CD4-positive, alpha-beta T cell treated with Interleukin-17A for 1 hour (primary cell): ENCODE data around the gene TUSC2.
"Not testable (repeated sequence)": the region's sequence is repeated elsewhere in the genome, so short reads cannot be mapped to it uniquely, and the experiment has no call there.

Experiments
- DNase-seq: peaks from one replicate; pipeline ENCODE4 v3.0.0-alpha.2; 2020

Gene TUSC2

GRCh38 chr3:50316657-50317242 is 11.3 kb downstream of the TUSC2 start:
- peak; percentile 81 for DNase-seq

GRCh38 chr3:50314816-50315215 is 13.2 kb downstream of the TUSC2 start:
- DNase-seq = no peak

GRCh38 chr3:50314342-50314741 is 13.7 kb downstream of the TUSC2 start:
- no peak for DNase-seq

GRCh38 chr3:50312041-50312440 is 16.0 kb downstream of the TUSC2 start:
- not testable (repeated sequence) for DNase-seq

GRCh38 chr3:50304601-50305000 is 23.4 kb downstream of the TUSC2 start:
- DNase-seq = no peak

- DNase-seq = no peak
Observed at GRCh38 chr3:50303013-50303815, 24.8 kb downstream of the TUSC2 start, which contains the start of gene HYAL1. HYAL1 (minus strand) TSS chr3:50303574; CDS start chr3:50302956, 618 bp downstream.

GRCh38 chr3:50302095-50303012 is 25.7 kb downstream of the TUSC2 start:
- no peak for DNase-seq

GRCh38 chr3:50300681-50301254 is 27.3 kb downstream of the TUSC2 start:
- DNase-seq = no peak

- peak; percentile 36 for DNase-seq
Observed at GRCh38 chr3:50299929-50300680, 27.9 kb downstream of the TUSC2 start.

GRCh38 chr3:50299638-50299928 is 28.4 kb downstream of the TUSC2 start:
- DNase-seq = no peak

GRCh38 chr3:50298836-50299637 is 29.0 kb downstream of the TUSC2 start, which contains the start of the genes HYAL3 and NAA80:
HYAL3 (minus strand) TSS chr3:50299405; CDS start chr3:50295602, 3,803 bp downstream.
NAA80 (minus strand) TSS chr3:50299405; CDS start chr3:50297463, 1,942 bp downstream.
- DNase-seq = peak; percentile 100

GRCh38 chr3:50297896-50298725 is 29.9 kb downstream of the TUSC2 start:
- no peak for DNase-seq

- DNase-seq = no peak
Observed at GRCh38 chr3:50297384-50297775, 30.6 kb downstream of the TUSC2 start.

GRCh38 chr3:50296721-50297383 is 31.2 kb downstream of the TUSC2 start:
- no peak for DNase-seq

GRCh38 chr3:50295553-50296431 is 32.2 kb downstream of the TUSC2 start:
- DNase-seq = no peak

GRCh38 chr3:50294492-50295403 is 33.3 kb downstream of the TUSC2 start:
- DNase-seq = no peak

GRCh38 chr3:50294089-50294488 is 33.9 kb downstream of the TUSC2 start:
- no peak for DNase-seq
